Neural cell (in vitro differentiated cells): ENCODE measurements around the gene SSBP4.

Source experiments
- CTCF ChIP-seq: fragments of 450-650 bp; IDR thresholded peaks from 2 replicates; pipeline ENCODE4 v1.5.1; 2014; ENCODE audit warnings: antibody characterized with exemption, mild to moderate bottlenecking, moderate library complexity; ENCODE audit not compliant: poor library complexity, severe bottlenecking
- EP300 ChIP-seq: fragments of 450-650 bp; conservative IDR thresholded peaks from 2 replicates; pipeline ENCODE4 v1.6.1; 2014; ENCODE audit warnings: antibody characterized with exemption, mild to moderate bottlenecking, moderate library complexity; ENCODE audit not compliant: poor library complexity, severe bottlenecking
- EZH2 ChIP-seq: fragments of 200-600, 300-800 bp; shearing (Covaris generic), sonication (generic); IDR thresholded peaks from 2 replicates; pipeline ENCODE4 v1.6.1; 2014; ENCODE audit warnings: antibody characterized with exemption, low read length, borderline replicate concordance, mild to moderate bottlenecking; ENCODE audit not compliant: insufficient read depth, poor library complexity, severe bottlenecking
- MXI1 ChIP-seq: fragments of 450-650 bp; conservative IDR thresholded peaks from 2 replicates; pipeline ENCODE4 v1.6.1; 2014; ENCODE audit warnings: antibody characterized with exemption, mild to moderate bottlenecking; ENCODE audit not compliant: poor library complexity, severe bottlenecking
- POLR2AphosphoS5 ChIP-seq: IDR thresholded peaks from 2 replicates; pipeline ENCODE4 v1.6.1; 2012
- RAD21 ChIP-seq: fragments of 450-650 bp; conservative IDR thresholded peaks from 2 replicates; pipeline ENCODE4 v1.6.1; 2014; ENCODE audit warnings: antibody characterized with exemption, mild to moderate bottlenecking, moderate library complexity
- REST ChIP-seq: IDR thresholded peaks from 2 replicates; pipeline ENCODE4 v1.6.1; 2012; ENCODE audit warnings: borderline replicate concordance
- SMC3 ChIP-seq: fragments of 450-650 bp; conservative IDR thresholded peaks from 2 replicates; pipeline ENCODE4 v1.6.1; 2014; ENCODE audit warnings: antibody characterized with exemption, mild to moderate bottlenecking, moderate library complexity; ENCODE audit not compliant: poor library complexity
- TAF1 ChIP-seq: IDR thresholded peaks from 2 replicates; pipeline ENCODE4 v1.6.1; 2012; ENCODE audit warnings: low read depth

- no peak for TF ChIP-seq RAD21
- TF ChIP-seq SMC3, result no peak
- TF ChIP-seq CTCF, result no peak
- no peak for TF ChIP-seq EZH2
- no peak for TF ChIP-seq EP300
- TF ChIP-seq REST, result no peak
- TF ChIP-seq POLR2AphosphoS5, result no peak
- no peak for TF ChIP-seq TAF1
- no peak for TF ChIP-seq MXI1
Observed at GRCh38 chr19:18476507-18477041, 57.4 kb downstream of the SSBP4 start.
